Measurements from ENCODE around the gene RBFOX1.
"Not testable (repeated sequence)": the region's sequence is repeated elsewhere in the genome, so short reads cannot be mapped to it uniquely, and the experiment has no call there.

The RBFOX1 gene

GRCh38 chr16:7493133-7493532 lies 160.5 kb downstream of the RBFOX1 start:
- no peak overlapping the region for H2BK5ac ChIP-seq (ENCODE audit: low read length)
- H3K9ac ChIP-seq (ENCODE audit: low read depth, low read length, poor library complexity) = no peak overlapping the region
- H3K79me1 ChIP-seq (ENCODE audit: low read depth, low read length) = no peaks in the 10 kb centered on the region
- H2BK15ac ChIP-seq (ENCODE audit: low read length) = no peak overlapping the region
- no peak overlapping the region for H3K18ac ChIP-seq (ENCODE audit: low read length)
- H3K4me3 ChIP-seq (ENCODE audit: low read length in 2 of 2) = no peak overlapping the region
- H3K4me2 ChIP-seq (ENCODE audit: insufficient read depth, low read length, poor library complexity, severe bottlenecking) = no peak overlapping the region
- no peak overlapping the region for H4K8ac ChIP-seq (ENCODE audit: low read depth, low read length)
- no peak overlapping the region for H2AFZ ChIP-seq (ENCODE audit: low read length)
- no peak overlapping the region for H2BK12ac ChIP-seq (ENCODE audit: low read length)
- H2AK5ac ChIP-seq (ENCODE audit: low read depth, low read length) = no peak overlapping the region
- no peak overlapping the region for H3K23ac ChIP-seq (ENCODE audit: low read depth, low read length, poor library complexity)
- no peak for DNase-seq (ENCODE audit: low spot score)
- H3K4ac ChIP-seq (ENCODE audit: low read length) = no peak overlapping the region
- H3K27ac ChIP-seq (replicated peaks; ENCODE audit: low read length) = no peak overlapping the region
- no peaks in the 10 kb centered on the region for H3K27me3 ChIP-seq (ENCODE audit: control insufficient read depth in 3 of 3, insufficient read depth in 3 of 3, low read depth in 1 of 3, low read length in 3 of 3)
- H4K91ac ChIP-seq (ENCODE audit: low read depth, low read length, poor library complexity) = no peak overlapping the region
- no peaks in the 10 kb centered on the region for H3K36me3 ChIP-seq (replicated peaks in 1 of 2; ENCODE audit: control insufficient read depth in 2 of 2, insufficient read depth in 2 of 2, low read length in 2 of 2)
- no CpG with 5 or more reads among the region's 6 CpGs for WGBS, 2 donors (ENCODE audit: extremely low coverage in 2 of 2, insufficient read length in 2 of 2, insufficient replicate concordance in 1 of 2)
- H3K14ac ChIP-seq (ENCODE audit: low read length) = no peak overlapping the region
- H2BK120ac ChIP-seq (ENCODE audit: low read depth, low read length) = no peak overlapping the region
- no peaks in the 10 kb centered on the region for H3K4me1 ChIP-seq (ENCODE audit: control insufficient read depth in 2 of 2, insufficient read depth in 1 of 2, low read depth in 1 of 2, low read length in 2 of 2)
- no peaks in the 10 kb centered on the region for H3K9me3 ChIP-seq (replicated peaks in 1 of 2; ENCODE audit: control insufficient read depth in 2 of 2, insufficient read depth in 1 of 2, low read depth in 1 of 2, low read length in 2 of 2)

- Histone ChIP-seq H3K4me1 (ENCODE audit: control insufficient read depth in 2 of 2, insufficient read depth in 1 of 2, low read depth in 1 of 2, low read length in 2 of 2) (no peaks in the 10 kb centered on the region), H3K79me1 (ENCODE audit: low read depth, low read length) (no peaks in the 10 kb centered on the region), H3K14ac (ENCODE audit: low read length) (no peak overlapping the region), H2BK12ac (ENCODE audit: low read length) (no peak overlapping the region), H3K4me3 (ENCODE audit: low read length in 2 of 2) (no peak overlapping the region), H2BK5ac (ENCODE audit: low read length) (no peak overlapping the region), H2AK5ac (ENCODE audit: low read depth, low read length) (no peak overlapping the region), H3K27ac (replicated peaks; ENCODE audit: low read length) (no peak overlapping the region), H3K4me2 (ENCODE audit: insufficient read depth, low read length, poor library complexity, severe bottlenecking) (no peak overlapping the region), H3K27me3 (ENCODE audit: control insufficient read depth in 3 of 3, insufficient read depth in 3 of 3, low read depth in 1 of 3, low read length in 3 of 3) (no peaks in the 10 kb centered on the region), H2AFZ (ENCODE audit: low read length) (no peak overlapping the region), H3K9ac (ENCODE audit: low read depth, low read length, poor library complexity) (no peak overlapping the region), H2BK120ac (ENCODE audit: low read depth, low read length) (no peak overlapping the region), H3K9me3 (replicated peaks in 1 of 2; ENCODE audit: control insufficient read depth in 2 of 2, insufficient read depth in 1 of 2, low read depth in 1 of 2, low read length in 2 of 2) (no peaks in the 10 kb centered on the region), H2BK15ac (ENCODE audit: low read length) (no peak overlapping the region), H4K8ac (ENCODE audit: low read depth, low read length) (no peak overlapping the region), H3K36me3 (replicated peaks in 1 of 2; ENCODE audit: control insufficient read depth in 2 of 2, insufficient read depth in 2 of 2, low read length in 2 of 2) (no peaks in the 10 kb centered on the region), H4K91ac (ENCODE audit: low read depth, low read length, poor library complexity) (no peak overlapping the region), H3K4ac (ENCODE audit: low read length) (no peak overlapping the region), H3K23ac (ENCODE audit: low read depth, low read length, poor library complexity) (no peak overlapping the region), H3K18ac (ENCODE audit: low read length) (no peak overlapping the region)
- no peak for DNase-seq (ENCODE audit: low spot score)
- no CpG with 5 or more reads among the region's 4 CpGs for WGBS, 2 donors (ENCODE audit: extremely low coverage in 2 of 2, insufficient read length in 2 of 2, insufficient replicate concordance in 1 of 2)
Observed at GRCh38 chr16:7497691-7498090, 165.0 kb downstream of the RBFOX1 start.

- H3K36me3 ChIP-seq (replicated peaks in 1 of 2; ENCODE audit: control insufficient read depth in 2 of 2, insufficient read depth in 2 of 2, low read length in 2 of 2) = no peaks in the 10 kb centered on the region
- H3K27ac ChIP-seq (replicated peaks; ENCODE audit: low read length) = no peak overlapping the region
- H2AFZ ChIP-seq (ENCODE audit: low read length) = no peak overlapping the region
- no peaks in the 10 kb centered on the region for H3K4me1 ChIP-seq (ENCODE audit: control insufficient read depth in 2 of 2, insufficient read depth in 1 of 2, low read depth in 1 of 2, low read length in 2 of 2)
- WGBS, 2 donors (ENCODE audit: extremely low coverage in 2 of 2, insufficient read length in 2 of 2, insufficient replicate concordance in 1 of 2) = no CpG with 5 or more reads among the region's 5 CpGs
- no peak overlapping the region for H3K23ac ChIP-seq (ENCODE audit: low read depth, low read length, poor library complexity)
- H3K79me1 ChIP-seq (ENCODE audit: low read depth, low read length) = no peaks in the 10 kb centered on the region
- H3K4me2 ChIP-seq (ENCODE audit: insufficient read depth, low read length, poor library complexity, severe bottlenecking) = no peak overlapping the region
- H2BK15ac ChIP-seq (ENCODE audit: low read length) = no peak overlapping the region
- no peak overlapping the region for H2BK12ac ChIP-seq (ENCODE audit: low read length)
- no peak overlapping the region for H3K4ac ChIP-seq (ENCODE audit: low read length)
- no peak overlapping the region for H2AK5ac ChIP-seq (ENCODE audit: low read depth, low read length)
- H3K9me3 ChIP-seq (replicated peaks in 1 of 2; ENCODE audit: control insufficient read depth in 2 of 2, insufficient read depth in 1 of 2, low read depth in 1 of 2, low read length in 2 of 2) = no peaks in the 10 kb centered on the region
- no peak overlapping the region for H3K9ac ChIP-seq (ENCODE audit: low read depth, low read length, poor library complexity)
- no peak overlapping the region for H3K18ac ChIP-seq (ENCODE audit: low read length)
- no peak overlapping the region for H2BK5ac ChIP-seq (ENCODE audit: low read length)
- no peak overlapping the region for H3K4me3 ChIP-seq (ENCODE audit: low read length in 2 of 2)
- no peak overlapping the region for H3K14ac ChIP-seq (ENCODE audit: low read length)
- no peak overlapping the region for H4K8ac ChIP-seq (ENCODE audit: low read depth, low read length)
- no peak overlapping the region for H4K91ac ChIP-seq (ENCODE audit: low read depth, low read length, poor library complexity)
- no peak overlapping the region for H2BK120ac ChIP-seq (ENCODE audit: low read depth, low read length)
- no peaks in the 10 kb centered on the region for H3K27me3 ChIP-seq (ENCODE audit: control insufficient read depth in 3 of 3, insufficient read depth in 3 of 3, low read depth in 1 of 3, low read length in 3 of 3)
- no peak for DNase-seq (ENCODE audit: low spot score)
Observed at GRCh38 chr16:7501868-7502267, 169.2 kb downstream of the RBFOX1 start.

- not testable (repeated sequence) for H3K18ac ChIP-seq (ENCODE audit: low read length); H2BK120ac ChIP-seq (ENCODE audit: low read depth, low read length); H2AFZ ChIP-seq (ENCODE audit: low read length); H2AK5ac ChIP-seq (ENCODE audit: low read depth, low read length); H3K4me2 ChIP-seq (ENCODE audit: insufficient read depth, low read length, poor library complexity, severe bottlenecking); H3K27ac ChIP-seq (replicated peaks; ENCODE audit: low read length); H3K9ac ChIP-seq (ENCODE audit: low read depth, low read length, poor library complexity); H4K91ac ChIP-seq (ENCODE audit: low read depth, low read length, poor library complexity); H3K14ac ChIP-seq (ENCODE audit: low read length); H2BK15ac ChIP-seq (ENCODE audit: low read length); H4K8ac ChIP-seq (ENCODE audit: low read depth, low read length); H3K79me1 ChIP-seq (ENCODE audit: low read depth, low read length); H3K4ac ChIP-seq (ENCODE audit: low read length); DNase-seq (ENCODE audit: low spot score); H3K27me3 ChIP-seq (ENCODE audit: control insufficient read depth in 3 of 3, insufficient read depth in 3 of 3, low read depth in 1 of 3, low read length in 3 of 3); H3K9me3 ChIP-seq (replicated peaks in 1 of 2; ENCODE audit: control insufficient read depth in 2 of 2, insufficient read depth in 1 of 2, low read depth in 1 of 2, low read length in 2 of 2); H3K4me3 ChIP-seq (ENCODE audit: low read length in 2 of 2); H3K23ac ChIP-seq (ENCODE audit: low read depth, low read length, poor library complexity); H2BK12ac ChIP-seq (ENCODE audit: low read length); H3K4me1 ChIP-seq (ENCODE audit: control insufficient read depth in 2 of 2, insufficient read depth in 1 of 2, low read depth in 1 of 2, low read length in 2 of 2); H3K36me3 ChIP-seq (replicated peaks in 1 of 2; ENCODE audit: control insufficient read depth in 2 of 2, insufficient read depth in 2 of 2, low read length in 2 of 2); H2BK5ac ChIP-seq (ENCODE audit: low read length)
- WGBS, 2 donors (ENCODE audit: extremely low coverage in 2 of 2, insufficient read length in 2 of 2, insufficient replicate concordance in 1 of 2) = no CpG with 5 or more reads among the region's 4 CpGs
Observed at GRCh38 chr16:7502591-7503157, 170.0 kb downstream of the RBFOX1 start.
